ENCODE data around the gene DHX9. TPM values are rescaled to one million over a fixed set of nuclear protein-coding genes. Genes with fewer than 3 reads are reported as not detected.

DHX9 gene
- total and polyA plus RNA-seq, 9 of the 15 experiments (the other 6 are each of a cell fraction or from before 2014, with no cell fraction given) = 100 to 409 (median 294) TPM

- no peak for TF ChIP-seq MGA (IDR thresholded peaks at IDR 0.05)
- TF ChIP-seq PTBP1 (IDR thresholded peaks at IDR 0.05; ENCODE audit: low read depth, low read length) = no peak
- no peak for TF ChIP-seq MCM3 (IDR thresholded peaks at IDR 0.05)
- no peak for TF ChIP-seq THAP12 (CRISPR knock-in tag; IDR thresholded peaks at IDR 0.05)
- peak in 1 of 2 experiments; percentile 35; a peak in 1 of 4 replicates for TF ChIP-seq SIN3A (IDR thresholded peaks at IDR 0.05; ENCODE audit: borderline replicate concordance in 2 of 2, control insufficient read depth in 1 of 2, low read depth in 2 of 2, low read length in 2 of 2)
- TF ChIP-seq TFAP4 (CRISPR knock-in tag; IDR thresholded peaks at IDR 0.05; ENCODE audit: borderline replicate concordance) = no peak
- TF ChIP-seq STAT5A (IDR thresholded peaks at IDR 0.05; ENCODE audit: borderline replicate concordance, low read length) = peak; percentile 27; the same call in 1 of the 2 replicates
- TF ChIP-seq MAFG (tag; conservative IDR thresholded peaks at IDR 0.05) = no peak
- no peak for TF ChIP-seq TCFL5 (CRISPR knock-in tag; conservative IDR thresholded peaks at IDR 0.05)
These were observed 49.8 kb downstream of the DHX9 start (continued) for GRCh38 chr1:182888736-182889531.

Measured in K562 (cell line).